IMR-90 (cell line): Measurements from ENCODE around the gene CIAO2A. TPM values are rescaled to one million over a fixed set of nuclear protein-coding genes. Genes with fewer than 3 reads are reported as not detected.
A peak's percentile ranks its signal among the peaks of the same experiment; 100 is the strongest.

Experiments
- ATAC-seq: fragments of 200-7000 bp; cut with Tn5 transposase; 2 replicates; pipeline ENCODE4 v1.9.1; 2020; ENCODE audit warnings: low read depth, mild to moderate bottlenecking, moderate library complexity
- BruUV-seq: library from RNA; stranded (reverse); fragments of 400-500 nt; replicated peaks from 2 replicates; lab custom pipeline; 2021; lab: Mats Ljungman, UMichigan
- CTCF ChIA-PET: fragments of 300-600 bp; formaldehyde crosslinking; extraction: SDS; loops from one replicate; lab custom pipeline; 2021; ENCODE audit warnings: antibody characterized with exemption; lab: Yijun Ruan, JAX
- POLR2A ChIA-PET: fragments of 300-600 bp; sonication (Branson Sonifier 250); formaldehyde crosslinking; loops from one replicate; lab custom pipeline; 2022; ENCODE audit warnings: antibody characterized with exemption; ENCODE audit not compliant: unreplicated experiment; lab: Charles Lee
- DNase-seq: peaks from one replicate; pipeline ENCODE4 v3.0.0; 2013
- H2AFZ ChIP-seq: replicated peaks from 2 replicates; pipeline ENCODE3; 2013; ENCODE audit warnings: low read length, mild to moderate bottlenecking; ENCODE audit not compliant: poor library complexity
- H2AK5ac ChIP-seq: 2 replicates; pipeline ENCODE4 v1.6.1; 2013; ENCODE audit warnings: low read depth, low read length, inconsistent platforms
- H2AK9ac ChIP-seq: replicated peaks from 2 replicates; pipeline ENCODE3; 2013; ENCODE audit warnings: mild to moderate bottlenecking, low read depth, low read length, moderate library complexity; ENCODE audit not compliant: poor library complexity
- H2BK120ac ChIP-seq: 2 replicates; pipeline ENCODE4 v1.6.1; 2013; ENCODE audit warnings: low read depth, low read length, inconsistent platforms
- H2BK15ac ChIP-seq: 3 replicates; pipeline ENCODE4 v1.6.1; 2013; ENCODE audit warnings: low read depth, low read length, inconsistent platforms
- H2BK20ac ChIP-seq: 2 replicates; pipeline ENCODE4 v1.6.1; 2013; ENCODE audit warnings: low read depth, mild to moderate bottlenecking, inconsistent platforms, low read length, moderate library complexity
- H2BK5ac ChIP-seq: 2 replicates; pipeline ENCODE4 v1.6.1; 2013; ENCODE audit warnings: mild to moderate bottlenecking, low read depth, low read length, inconsistent platforms; ENCODE audit not compliant: poor library complexity, severe bottlenecking
- H3K14ac ChIP-seq: replicated peaks from 2 replicates; pipeline ENCODE4 v1.6.1; 2013; ENCODE audit warnings: low read depth, low read length, inconsistent platforms
- H3K18ac ChIP-seq: 2 replicates; pipeline ENCODE4 v1.6.1; 2013; ENCODE audit warnings: low read depth, low read length, control low read depth
- H3K23ac ChIP-seq: 2 replicates; pipeline ENCODE4 v1.6.1; 2013; ENCODE audit warnings: low read depth, low read length, inconsistent platforms
- H3K27ac ChIP-seq: 2 replicates; pipeline ENCODE4 v1.5.1; 2013; ENCODE audit warnings: mild to moderate bottlenecking, control low read depth, low read length; ENCODE audit not compliant: insufficient read depth
- H3K27me3 ChIP-seq: 2 replicates; pipeline ENCODE4 v1.6.1; 2013; ENCODE audit warnings: low read length; ENCODE audit not compliant: control insufficient read depth, insufficient read depth
- H3K36me3 ChIP-seq: 2 replicates; pipeline ENCODE4 v1.6.1; 2013; ENCODE audit warnings: low read length, mixed read lengths; ENCODE audit not compliant: control insufficient read depth, insufficient read depth
- H3K4ac ChIP-seq: 2 replicates; pipeline ENCODE4 v1.6.1; 2013; ENCODE audit warnings: low read depth, low read length, inconsistent platforms
- H3K4me1 ChIP-seq: 2 replicates; pipeline ENCODE4 v1.6.1; 2013; ENCODE audit warnings: low read length, mixed read lengths; ENCODE audit not compliant: control insufficient read depth, insufficient read depth
- H3K4me2 ChIP-seq: 2 replicates; pipeline ENCODE4 v1.6.1; 2013; ENCODE audit warnings: low read depth, mild to moderate bottlenecking, control low read depth, low read length, moderate library complexity
- H3K4me3 ChIP-seq: 2 replicates; pipeline ENCODE4 v1.5.1; 2013; ENCODE audit warnings: low read depth, mild to moderate bottlenecking, control low read depth, low read length, moderate library complexity; ENCODE audit not compliant: insufficient read depth
- H3K56ac ChIP-seq: 2 replicates; pipeline ENCODE4 v1.6.1; 2013; ENCODE audit warnings: low read length, inconsistent platforms; ENCODE audit not compliant: insufficient read depth; ENCODE audit errors: extremely low read depth
- H3K79me1 ChIP-seq, 2 experiments: 2 replicates each; pipeline ENCODE4 v1.6.1; 2013; ENCODE audit warnings: low read length in 2 of 2, inconsistent platforms in 1 of 2, low read depth in 1 of 2
- H3K9ac ChIP-seq: 2 replicates; pipeline ENCODE4 v1.6.1; 2013; ENCODE audit warnings: low read depth, low read length, control low read depth
- H3K9me1 ChIP-seq: 2 replicates; pipeline ENCODE4 v1.6.1; 2013; ENCODE audit warnings: low read length, inconsistent platforms; ENCODE audit not compliant: insufficient read depth
- H3K9me3 ChIP-seq: 2 replicates; pipeline ENCODE4 v1.6.1; 2013; ENCODE audit warnings: low read length; ENCODE audit not compliant: control insufficient read depth, insufficient read depth
- H4K20me1 ChIP-seq: 2 replicates; pipeline ENCODE4 v1.6.1; 2013; ENCODE audit warnings: low read length, inconsistent platforms; ENCODE audit not compliant: insufficient read depth
- H4K5ac ChIP-seq: 2 replicates; pipeline ENCODE4 v1.6.1; 2013; ENCODE audit warnings: mild to moderate bottlenecking, low read depth, low read length, control low read depth
- H4K8ac ChIP-seq, 2 experiments: 2 replicates each; pipeline ENCODE4 v1.6.1; 2013; ENCODE audit warnings: low read depth in 2 of 2, low read length in 2 of 2, control low read depth in 1 of 2, inconsistent platforms in 1 of 2
- H4K91ac ChIP-seq: 2 replicates; pipeline ENCODE4 v1.6.1; 2013; ENCODE audit warnings: low read depth, low read length, inconsistent platforms; ENCODE audit not compliant: insufficient read depth
- BHLHE40 ChIP-seq: fragments of 150-350 bp; IDR thresholded peaks from 2 replicates; pipeline ENCODE4 v1.6.1; 2016; ENCODE audit warnings: mild to moderate bottlenecking, low read depth, low read length
- CEBPB ChIP-seq: IDR thresholded peaks from 2 replicates; pipeline ENCODE4 v1.6.1; 2012; ENCODE audit warnings: low read depth, low read length, improper control_type of control experiment
- CHD1 ChIP-seq: IDR thresholded peaks from 2 replicates; pipeline ENCODE4 v1.6.1; 2012; ENCODE audit warnings: low read depth, low read length, improper control_type of control experiment
- FOS ChIP-seq: fragments of 150-350 bp; IDR thresholded peaks from 2 replicates; pipeline ENCODE4 v1.6.1; 2016; ENCODE audit warnings: low read depth, low read length
- MAFK ChIP-seq: IDR thresholded peaks from 2 replicates; pipeline ENCODE4 v1.6.1; 2012; ENCODE audit warnings: low read depth, low read length, improper control_type of control experiment
- MAZ ChIP-seq: IDR thresholded peaks from 2 replicates; pipeline ENCODE4 v1.6.1; 2012; ENCODE audit warnings: low read depth, mild to moderate bottlenecking, low read length, improper control_type of control experiment, moderate library complexity, borderline replicate concordance
- MXI1 ChIP-seq: IDR thresholded peaks from 2 replicates; pipeline ENCODE4 v1.6.1; 2012; ENCODE audit warnings: low read depth, mild to moderate bottlenecking, low read length, moderate library complexity, borderline replicate concordance
- NFE2L2 ChIP-seq: fragments of 150-350 bp; IDR thresholded peaks from 2 replicates; pipeline ENCODE4 v1.6.1; 2016; ENCODE audit warnings: low read depth, mild to moderate bottlenecking, low read length
- POLR2A ChIP-seq: IDR thresholded peaks from 2 replicates; pipeline ENCODE4 v1.6.1; 2012; ENCODE audit warnings: mild to moderate bottlenecking, low read depth, low read length
- RAD21 ChIP-seq: IDR thresholded peaks from 2 replicates; pipeline ENCODE4 v1.6.1; 2012; ENCODE audit warnings: low read length, improper control_type of control experiment
- RCOR1 ChIP-seq: IDR thresholded peaks from 2 replicates; pipeline ENCODE4 v1.6.1; 2012; ENCODE audit warnings: mild to moderate bottlenecking, low read length, improper control_type of control experiment; ENCODE audit not compliant: insufficient replicate concordance
- RFX5 ChIP-seq: IDR thresholded peaks from 2 replicates; pipeline ENCODE4 v1.8.0; 2012; ENCODE audit warnings: low read depth, mild to moderate bottlenecking, low read length, moderate library complexity
- SMC3 ChIP-seq: fragments of 150-350 bp; IDR thresholded peaks from 2 replicates; pipeline ENCODE4 v1.6.1; 2016; ENCODE audit warnings: low read depth, mild to moderate bottlenecking, antibody characterized with exemption, low read length, moderate library complexity
- WGBS, 2 experiments: methylation state at CpG; one replicate each; pipeline versions ENCODE4 v1.1.5 to v1.1.7; 2013; ENCODE audit warnings: missing lambda C conversion rate in 2 of 2; ENCODE audit not compliant: insufficient read length in 1 of 2; ENCODE audit errors: extremely low coverage in 2 of 2; 5-methylcytosine and 5-hydroxymethylcytosine counted together
- dilution Hi-C: fragments of 300-500 bp; cut with HindIII; formaldehyde crosslinking; loops from one replicate; pipeline ENCODE4 v1.14.3; 2018; ENCODE audit warnings: low sequenced_read_pairs; ENCODE audit not compliant: unreplicated experiment
- in situ Hi-C: fragments of 300-500 bp; cut with MboI; formaldehyde crosslinking; loops from 3 replicates; pipeline ENCODE4 v1.14.3; 2019; ENCODE audit warnings: low sequenced_read_pairs, inconsistent platforms, mixed read lengths
- intact Hi-C: fragments of 100-400 bp; cut with micrococcal nuclease; formaldehyde crosslinking; loops from 2 replicates; pipeline ENCODE4 v1.10.0; 2022
- polyA plus RNA-seq, 3 experiments: library from polyadenylated mRNA; depleted of rRNA; stranded (reverse); fragments of >200 nt; gene quantifications; 2 replicates each; pipeline ENCODE4 v1.2.3, GENCODE V29; 2012; ENCODE audit warnings: low replicate concordance in 1 of 3
- total RNA-seq: library from RNA; depleted of rRNA; stranded (reverse); fragments of >200 nt; gene quantifications from 2 replicates; pipeline ENCODE4 v1.2.3, GENCODE V29; 2012
- TF ChIP-seq, protein P1 (sequence below): fragments of 150-350 bp; IDR thresholded peaks from 2 replicates; pipeline ENCODE4 v1.6.1; 2016; ENCODE audit warnings: low read depth, mild to moderate bottlenecking, low read length, moderate library complexity, borderline replicate concordance
- TF ChIP-seq, protein P2 (sequence below): conservative IDR thresholded peaks from 2 replicates; pipeline ENCODE4 v1.5.1; 2012; ENCODE audit warnings: mild to moderate bottlenecking, low read depth, low read length, improper control_type of control experiment
- TF ChIP-seq, protein P3 (sequence below): fragments of 150-350 bp; IDR thresholded peaks from 2 replicates; pipeline ENCODE4 v1.6.1; 2017; ENCODE audit warnings: mild to moderate bottlenecking, antibody characterized with exemption, low read length, low read depth

Gene CIAO2A
- total and polyA plus RNA-seq, 2 of the 4 experiments (the other 2 are of a cell fraction) = 36.7 to 38.3 TPM

DNA sequence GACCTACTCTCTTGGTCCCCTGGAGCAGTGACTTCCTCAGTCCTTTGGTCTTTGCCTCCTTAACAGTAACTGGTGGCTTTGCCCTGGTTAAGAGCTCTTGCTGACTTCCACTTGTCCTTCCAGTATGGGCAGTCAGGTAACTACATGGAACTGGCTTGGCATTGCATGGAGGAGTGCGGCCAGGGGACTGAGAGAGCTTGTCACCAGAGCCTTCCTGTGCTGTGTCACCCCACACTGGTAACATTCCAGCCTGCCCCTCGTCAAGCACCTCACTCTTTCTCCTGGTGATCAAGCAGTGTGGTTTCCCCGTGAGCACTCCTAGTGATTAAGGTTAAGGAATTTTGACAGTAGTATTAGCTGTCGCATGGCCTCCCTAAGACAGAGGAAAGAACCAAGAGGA lies 38.6 kb upstream of the CIAO2A start:
- Histone ChIP-seq H2BK15ac (no peak overlapping the region), H3K36me3 (peaks cover 74% of the 10 kb centered on the region), H3K18ac (no peak overlapping the region), H3K79me1 (peaks cover 2 to 27% of the 10 kb centered on the region in 2 experiments; a peak in 2 of 4 replicates), H4K20me1 (0 out of 2 replicates have a peak, but pooled peaks cover 5% of the 10 kb centered on the region), H3K14ac (no peak overlapping the region), H3K4me3 (no peak overlapping the region), H2BK20ac (no peak overlapping the region), H3K9me1 (peaks cover 22% of the 10 kb centered on the region), H2AK5ac (no peak overlapping the region), H2AFZ (peak overlapping the region; percentile 58), H3K23ac (no peak overlapping the region), H3K9me3 (no peaks in the 10 kb centered on the region), H3K4ac (no peak overlapping the region), H3K4me2 (no peak overlapping the region), H2BK120ac (no peak overlapping the region), H2AK9ac (no peak overlapping the region), H3K56ac (no peak overlapping the region), H4K8ac (no peak overlapping the region), H3K27ac (no peak overlapping the region), H4K91ac (no peak overlapping the region), H3K27me3 (no peaks in the 10 kb centered on the region), H3K4me1 (no peaks in the 10 kb centered on the region; the same call in 1 of the 2 replicates), H2BK5ac (no peak overlapping the region), H4K5ac (no peak overlapping the region), H3K9ac (no peak overlapping the region)
- no peak for TF ChIP-seq MAZ
- no peak for TF ChIP-seq SMC3
- TF ChIP-seq RCOR1 = no peak
- TF ChIP-seq MAFK = no peak
- TF ChIP-seq, protein P1, sequence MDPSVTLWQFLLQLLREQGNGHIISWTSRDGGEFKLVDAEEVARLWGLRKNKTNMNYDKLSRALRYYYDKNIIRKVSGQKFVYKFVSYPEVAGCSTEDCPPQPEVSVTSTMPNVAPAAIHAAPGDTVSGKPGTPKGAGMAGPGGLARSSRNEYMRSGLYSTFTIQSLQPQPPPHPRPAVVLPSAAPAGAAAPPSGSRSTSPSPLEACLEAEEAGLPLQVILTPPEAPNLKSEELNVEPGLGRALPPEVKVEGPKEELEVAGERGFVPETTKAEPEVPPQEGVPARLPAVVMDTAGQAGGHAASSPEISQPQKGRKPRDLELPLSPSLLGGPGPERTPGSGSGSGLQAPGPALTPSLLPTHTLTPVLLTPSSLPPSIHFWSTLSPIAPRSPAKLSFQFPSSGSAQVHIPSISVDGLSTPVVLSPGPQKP = no peak
- TF ChIP-seq POLR2A = no peak
- no peak for TF ChIP-seq FOS
- no peak for TF ChIP-seq NFE2L2
- TF ChIP-seq, protein P2, sequence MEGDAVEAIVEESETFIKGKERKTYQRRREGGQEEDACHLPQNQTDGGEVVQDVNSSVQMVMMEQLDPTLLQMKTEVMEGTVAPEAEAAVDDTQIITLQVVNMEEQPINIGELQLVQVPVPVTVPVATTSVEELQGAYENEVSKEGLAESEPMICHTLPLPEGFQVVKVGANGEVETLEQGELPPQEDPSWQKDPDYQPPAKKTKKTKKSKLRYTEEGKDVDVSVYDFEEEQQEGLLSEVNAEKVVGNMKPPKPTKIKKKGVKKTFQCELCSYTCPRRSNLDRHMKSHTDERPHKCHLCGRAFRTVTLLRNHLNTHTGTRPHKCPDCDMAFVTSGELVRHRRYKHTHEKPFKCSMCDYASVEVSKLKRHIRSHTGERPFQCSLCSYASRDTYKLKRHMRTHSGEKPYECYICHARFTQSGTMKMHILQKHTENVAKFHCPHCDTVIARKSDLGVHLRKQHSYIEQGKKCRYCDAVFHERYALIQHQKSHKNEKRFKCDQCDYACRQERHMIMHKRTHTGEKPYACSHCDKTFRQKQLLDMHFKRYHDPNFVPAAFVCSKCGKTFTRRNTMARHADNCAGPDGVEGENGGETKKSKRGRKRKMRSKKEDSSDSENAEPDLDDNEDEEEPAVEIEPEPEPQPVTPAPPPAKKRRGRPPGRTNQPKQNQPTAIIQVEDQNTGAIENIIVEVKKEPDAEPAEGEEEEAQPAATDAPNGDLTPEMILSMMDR = no peak
- no peak for TF ChIP-seq MXI1
- no peak for TF ChIP-seq CHD1
- TF ChIP-seq, protein P3, sequence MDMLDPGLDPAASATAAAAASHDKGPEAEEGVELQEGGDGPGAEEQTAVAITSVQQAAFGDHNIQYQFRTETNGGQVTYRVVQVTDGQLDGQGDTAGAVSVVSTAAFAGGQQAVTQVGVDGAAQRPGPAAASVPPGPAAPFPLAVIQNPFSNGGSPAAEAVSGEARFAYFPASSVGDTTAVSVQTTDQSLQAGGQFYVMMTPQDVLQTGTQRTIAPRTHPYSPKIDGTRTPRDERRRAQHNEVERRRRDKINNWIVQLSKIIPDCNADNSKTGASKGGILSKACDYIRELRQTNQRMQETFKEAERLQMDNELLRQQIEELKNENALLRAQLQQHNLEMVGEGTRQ = no peak
- no peak for TF ChIP-seq BHLHE40
- no peak for TF ChIP-seq RFX5
- TF ChIP-seq RAD21 = no peak
- no peak for TF ChIP-seq CEBPB
- intact Hi-C loops (no loop called here), dilution Hi-C loops (no loop called here), in situ Hi-C loops (no loop called here)
- CTCF ChIA-PET = interaction anchor here (0.7 kb wide), 1 partner anchor 22 kb away, joined by 3 read pairs; no protein-coding TSS in a partner anchor
- DNase-seq (no peak), ATAC-seq (no peak)
- POLR2A ChIA-PET = no interaction called here
- no CpG with 5 or more reads among the region's 4 CpGs for WGBS, 2 experiments
- BruUV-seq = no TSS peak
